HL-60 (cell line): Measurements from ENCODE around the gene ITIH3.

ENCODE experiments used
- SPI1 ChIP-seq: IDR thresholded peaks from 2 replicates; pipeline ENCODE4 v1.6.1; 2012; ENCODE audit warnings: low read depth, mild to moderate bottlenecking, borderline replicate concordance
- TF ChIP-seq, protein P1 (sequence below): IDR thresholded peaks from one replicate; pipeline ENCODE4 v1.5.1; 2011; ENCODE audit warnings: low read length, control low read depth, inconsistent platforms; ENCODE audit not compliant: insufficient read depth

DNA sequence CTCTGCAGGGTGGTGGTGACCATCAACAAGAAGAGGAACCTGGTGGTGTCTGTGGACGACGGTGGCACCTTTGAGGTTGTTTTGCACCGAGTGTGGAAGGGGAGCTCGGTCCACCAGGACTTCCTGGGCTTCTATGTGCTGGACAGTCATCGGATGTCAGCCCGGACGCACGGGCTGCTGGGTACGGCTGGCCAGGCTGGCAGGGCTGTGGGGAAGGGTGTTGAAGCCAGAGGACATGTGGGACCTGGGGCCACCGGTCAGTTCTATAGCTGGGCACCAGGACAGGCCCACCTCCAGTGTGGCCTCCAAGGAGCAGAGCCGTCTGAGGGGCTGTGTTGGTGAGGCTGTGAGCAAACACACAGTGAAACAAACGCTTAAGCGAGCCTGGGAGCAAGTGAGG is 3.9 kb upstream of the ITIH3 start:
- TF ChIP-seq, protein P1, sequence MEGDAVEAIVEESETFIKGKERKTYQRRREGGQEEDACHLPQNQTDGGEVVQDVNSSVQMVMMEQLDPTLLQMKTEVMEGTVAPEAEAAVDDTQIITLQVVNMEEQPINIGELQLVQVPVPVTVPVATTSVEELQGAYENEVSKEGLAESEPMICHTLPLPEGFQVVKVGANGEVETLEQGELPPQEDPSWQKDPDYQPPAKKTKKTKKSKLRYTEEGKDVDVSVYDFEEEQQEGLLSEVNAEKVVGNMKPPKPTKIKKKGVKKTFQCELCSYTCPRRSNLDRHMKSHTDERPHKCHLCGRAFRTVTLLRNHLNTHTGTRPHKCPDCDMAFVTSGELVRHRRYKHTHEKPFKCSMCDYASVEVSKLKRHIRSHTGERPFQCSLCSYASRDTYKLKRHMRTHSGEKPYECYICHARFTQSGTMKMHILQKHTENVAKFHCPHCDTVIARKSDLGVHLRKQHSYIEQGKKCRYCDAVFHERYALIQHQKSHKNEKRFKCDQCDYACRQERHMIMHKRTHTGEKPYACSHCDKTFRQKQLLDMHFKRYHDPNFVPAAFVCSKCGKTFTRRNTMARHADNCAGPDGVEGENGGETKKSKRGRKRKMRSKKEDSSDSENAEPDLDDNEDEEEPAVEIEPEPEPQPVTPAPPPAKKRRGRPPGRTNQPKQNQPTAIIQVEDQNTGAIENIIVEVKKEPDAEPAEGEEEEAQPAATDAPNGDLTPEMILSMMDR = no peak
- no peak for TF ChIP-seq SPI1
